Retinal pigment epithelial cell (primary cell): ENCODE results near the gene ASL.

Source experiments
- DNase-seq: peaks from one replicate; pipeline ENCODE4 v3.0.0-alpha.2; 2010; ENCODE audit warnings: low read depth
- H3K4me3 ChIP-seq: 2 replicates; pipeline ENCODE4 v1.5.1; 2011; ENCODE audit warnings: mild to moderate bottlenecking, low read length, control low read depth, moderate library complexity
- CTCF ChIP-seq: conservative IDR thresholded peaks from 2 replicates; pipeline ENCODE4 v1.5.1; 2011; ENCODE audit warnings: low read depth, low read length, control low read depth, inconsistent platforms

The ASL gene

GRCh38 chr7:66082083-66082482 is 6.5 kb downstream of the ASL start:
- no peak overlapping the region for H3K4me3 ChIP-seq
- no peak for DNase-seq
- no peak for TF ChIP-seq CTCF

GRCh38 chr7:66082886-66083415 is 7.3 kb downstream of the ASL start:
- no peak for TF ChIP-seq CTCF
- DNase-seq: no peak
- no peak overlapping the region for H3K4me3 ChIP-seq

- no peak for TF ChIP-seq CTCF
- no peak for DNase-seq
These were observed 8.1 kb downstream of the ASL start for GRCh38 chr7:66083677-66084076.

GRCh38 chr7:66088861-66089838 is 13.5 kb downstream of the ASL start:
- no peak for TF ChIP-seq CTCF
- no peak overlapping the region for H3K4me3 ChIP-seq
- DNase-seq: no peak

More at GRCh38 chr7:66083677-66084076, 8.1 kb downstream of the ASL start:
- no peak overlapping the region for H3K4me3 ChIP-seq

- H3K4me3 ChIP-seq: no peak overlapping the region
- no peak for DNase-seq
- TF ChIP-seq CTCF: no peak
These were observed 17.0 kb downstream of the ASL start for GRCh38 chr7:66092654-66093053.

- H3K4me3 ChIP-seq: no peak overlapping the region
- TF ChIP-seq CTCF: no peak
- DNase-seq: no peak
These were observed 19.4 kb downstream of the ASL start for GRCh38 chr7:66095010-66095409.

- no peak for DNase-seq
- H3K4me3 ChIP-seq: no peak overlapping the region
- TF ChIP-seq CTCF: no peak
These were observed 23.6 kb downstream of the ASL start for GRCh38 chr7:66099232-66099550.
